ENCODE measurements around the gene DDX39B.
"Not testable (repeated sequence)": the region's sequence is repeated elsewhere in the genome, so short reads cannot be mapped to it uniquely, and the experiment has no call there.

Gene DDX39B

DNA sequence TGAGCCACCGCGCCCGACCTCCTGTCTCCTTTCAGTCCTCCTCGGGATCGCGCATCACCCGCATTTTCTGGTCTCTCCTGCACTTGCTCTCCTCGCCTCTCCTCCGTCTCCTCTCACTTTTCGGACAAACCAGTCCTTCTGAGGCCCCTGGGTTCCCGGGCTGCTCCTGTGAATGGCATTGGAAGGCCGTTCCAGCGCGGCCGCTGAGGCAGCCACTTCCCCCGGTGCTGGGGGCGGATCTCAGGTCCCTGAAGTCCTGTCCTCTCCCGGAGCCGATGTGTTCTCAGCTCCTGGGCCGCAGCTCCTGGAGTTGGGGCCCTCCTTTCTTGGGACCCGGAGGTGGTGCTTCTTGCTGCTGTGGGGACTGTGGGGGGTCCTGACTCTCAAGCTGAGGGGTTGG lies 43.1 kb downstream of the DDX39B start:
- H2AFZ ChIP-seq (ENCODE audit: low read depth) = no peak overlapping the region
- H3K4me1 ChIP-seq (ENCODE audit: low read depth, poor library complexity, severe bottlenecking) = peaks cover 13% of the 10 kb centered on the region
- peaks cover 9% of the 10 kb centered on the region for H4K20me1 ChIP-seq (ENCODE audit: insufficient read depth)
- no peak overlapping the region for H3K9ac ChIP-seq
- no peak overlapping the region for H3K27ac ChIP-seq
- H3K79me2 ChIP-seq (ENCODE audit: insufficient read depth, low read depth) = peaks cover 66% of the 10 kb centered on the region
- peak overlapping the region; percentile 39; the same call in 1 of the 2 replicates for H3K4me2 ChIP-seq
- TF ChIP-seq CTCF (conservative IDR thresholded peaks at IDR 0.05; ENCODE audit: low read depth, low read length) = no peak
- no peak overlapping the region for H3K4me3 ChIP-seq (IDR thresholded peaks at IDR 0.05; ENCODE audit: insufficient read depth, low read depth, low read length)
- H3K27me3 ChIP-seq (ENCODE audit: insufficient read depth, low read depth) = no peaks in the 10 kb centered on the region
- no peaks in the 10 kb centered on the region for H3K36me3 ChIP-seq (ENCODE audit: insufficient read depth)

DNA sequence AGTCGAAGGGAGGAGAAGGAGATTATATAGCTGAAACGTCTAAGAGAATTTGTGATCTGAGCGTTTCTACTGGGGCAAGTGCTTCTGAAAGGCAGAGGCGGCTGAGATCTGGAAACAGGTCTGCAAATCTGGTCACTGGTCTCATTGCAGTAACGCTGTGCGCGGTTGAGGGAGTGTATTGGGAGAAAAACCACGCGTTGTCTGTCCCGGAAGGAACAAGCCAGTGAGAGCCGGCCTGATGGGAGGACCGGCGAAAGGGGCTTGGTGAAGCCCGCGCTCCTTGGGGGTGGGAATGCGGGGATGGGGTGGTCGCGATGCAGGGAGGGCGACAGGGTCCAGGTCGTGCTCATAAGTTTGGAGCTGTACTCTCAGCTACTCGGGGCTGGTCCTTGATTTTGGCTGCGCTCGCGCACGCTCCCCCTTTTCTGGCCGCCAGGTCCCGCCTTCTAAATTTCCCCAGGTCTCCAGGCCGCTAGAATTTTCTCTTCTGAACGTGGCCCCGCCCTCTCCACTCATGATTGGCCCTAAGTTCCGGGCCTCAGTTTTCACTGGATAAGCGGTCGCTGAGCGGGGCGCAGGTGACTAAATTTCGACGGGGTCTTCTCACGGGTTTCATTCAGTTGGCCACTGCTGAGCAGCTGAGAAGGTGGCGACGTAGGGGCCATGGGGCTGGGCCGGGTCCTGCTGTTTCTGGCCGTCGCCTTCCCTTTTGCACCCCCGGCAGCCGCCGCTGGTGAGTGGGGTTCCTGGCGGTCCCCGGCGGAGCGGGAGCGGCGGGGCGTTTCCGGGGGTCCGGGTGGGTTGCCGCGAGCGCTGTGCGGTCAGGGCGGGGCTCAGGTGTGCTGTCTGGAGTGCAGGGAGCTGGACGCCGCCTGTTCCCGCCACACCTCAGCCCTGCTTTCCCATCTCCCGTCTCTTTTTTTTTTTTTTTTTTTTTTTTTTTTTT lies 44.0 kb downstream of the DDX39B start, which contains the start of gene MICB:
TSS of gene MICB (plus strand) at position 615 of the 946 bp plus-strand sequence. CDS start at position 664, 49 bp downstream.
- Histone ChIP-seq H4K20me1 (ENCODE audit: insufficient read depth) (peaks cover 5% of the 10 kb centered on the region; the same call in 1 of the 2 replicates), H3K79me2 (ENCODE audit: insufficient read depth, low read depth) (peaks cover 57% of the 10 kb centered on the region), H3K9ac (peak within 1 kb of the TSS; percentile 36; the same call in 1 of the 2 replicates), H3K4me3 (IDR thresholded peaks at IDR 0.05; ENCODE audit: insufficient read depth, low read depth, low read length) (no peak within 1 kb of the TSS), H3K4me1 (ENCODE audit: low read depth, poor library complexity, severe bottlenecking) (peaks cover 19% of the 10 kb centered on the region), H3K27me3 (ENCODE audit: insufficient read depth, low read depth) (no peaks in the 10 kb centered on the region), H3K36me3 (ENCODE audit: insufficient read depth) (no peaks in the 10 kb centered on the region), H2AFZ (ENCODE audit: low read depth) (peak within 1 kb of the TSS; percentile 12; the same call in 1 of the 2 replicates), H3K4me2 (peak within 1 kb of the TSS; percentile 99), H3K27ac (peak within 1 kb of the TSS; percentile 72)
- TF ChIP-seq CTCF (conservative IDR thresholded peaks at IDR 0.05; ENCODE audit: low read depth, low read length) = no peak

- peak overlapping the region; percentile 36; the same call in 1 of the 2 replicates for H3K9ac ChIP-seq
- peaks cover 21% of the 10 kb centered on the region for H3K4me1 ChIP-seq (ENCODE audit: low read depth, poor library complexity, severe bottlenecking)
- H3K27ac ChIP-seq = peak overlapping the region; percentile 72
- not testable (repeated sequence) for H3K27me3 ChIP-seq (ENCODE audit: insufficient read depth, low read depth); H3K36me3 ChIP-seq (ENCODE audit: insufficient read depth); H4K20me1 ChIP-seq (ENCODE audit: insufficient read depth); H2AFZ ChIP-seq (ENCODE audit: low read depth); H3K4me3 ChIP-seq (IDR thresholded peaks at IDR 0.05; ENCODE audit: insufficient read depth, low read depth, low read length)
- H3K79me2 ChIP-seq (ENCODE audit: insufficient read depth, low read depth) = peaks cover 47% of the 10 kb centered on the region
- H3K4me2 ChIP-seq = peak overlapping the region; percentile 99
These were observed 45.0 kb downstream of the DDX39B start for GRCh38 chr6:31496826-31497225.

DNA sequence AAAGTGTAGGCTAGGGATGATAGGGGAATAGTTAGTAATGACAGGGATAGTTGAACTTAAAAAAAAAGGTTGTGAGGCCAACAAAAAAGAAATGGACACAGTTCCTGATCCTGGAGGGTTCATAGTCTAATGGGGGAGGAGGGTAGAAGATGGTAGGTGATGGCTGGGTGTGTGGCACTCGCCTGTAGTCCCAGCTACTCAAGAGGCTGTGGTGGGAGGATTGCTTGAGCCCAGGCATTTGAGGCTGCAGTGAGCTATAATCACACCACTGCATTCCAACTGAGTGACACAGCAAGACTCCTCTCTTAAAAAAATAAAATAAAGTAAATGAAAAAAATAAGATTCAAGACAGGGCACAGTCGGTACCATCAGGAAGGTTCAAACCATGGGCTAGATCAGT lies 46.2 kb downstream of the DDX39B start:
- Histone ChIP-seq H3K4me1 (ENCODE audit: low read depth, poor library complexity, severe bottlenecking) (peaks cover 24% of the 10 kb centered on the region), H3K36me3 (ENCODE audit: insufficient read depth) (no peaks in the 10 kb centered on the region), H2AFZ (ENCODE audit: low read depth) (no peak overlapping the region), H3K79me2 (ENCODE audit: insufficient read depth, low read depth) (peaks cover 34% of the 10 kb centered on the region), H3K4me2 (peak overlapping the region; percentile 99), H3K4me3 (IDR thresholded peaks at IDR 0.05; ENCODE audit: insufficient read depth, low read depth, low read length) (no peak overlapping the region), H3K27me3 (ENCODE audit: insufficient read depth, low read depth) (no peaks in the 10 kb centered on the region), H3K27ac (peak overlapping the region; percentile 75), H3K9ac (peak overlapping the region; percentile 62), H4K20me1 (ENCODE audit: insufficient read depth) (no peaks in the 10 kb centered on the region)
- TF ChIP-seq CTCF (conservative IDR thresholded peaks at IDR 0.05; ENCODE audit: low read depth, low read length) = no peak
